Stimulated activated naive B cell treated with anti-CD40 and anti-IgM and Interleukin-4, amounts not matched to agents 10 μg/mL and 1 μg/mL and 100 μg/mL, for 72 hours (primary cell): Measurements from ENCODE around the gene PROZ.
A peak's percentile ranks its signal among the peaks of the same experiment; 100 is the strongest.

Experiments used
- ATAC-seq, 2 donors: fragments of 150-1000 bp; cut with Tn5 transposase; replicated peaks; 2 replicates each; pipeline ENCODE4 v1.10.0; 2021; ENCODE audit warnings: moderate library complexity in 1 of 2
- DNase-seq: peaks from one replicate; pipeline ENCODE4 v3.0.0; 2021
- H3K27ac Mint-ChIP-seq: one replicate; pipeline ENCODE4 v1.8.0; 2022; ENCODE audit warnings: mild to moderate bottlenecking, mixed read lengths
- H3K27me3 Mint-ChIP-seq, 2 donors: one replicate each; pipeline ENCODE4 v1.8.0; 2022; ENCODE audit warnings: mixed read lengths in 2 of 2
- H3K36me3 Mint-ChIP-seq, 2 donors: one replicate each; pipeline ENCODE4 v1.8.0; 2022; ENCODE audit warnings: mixed read lengths in 2 of 2, mild to moderate bottlenecking in 1 of 2
- H3K4me1 Mint-ChIP-seq, 2 donors: one replicate each; pipeline ENCODE4 v1.8.0; 2022; ENCODE audit warnings: mixed read lengths in 2 of 2, mild to moderate bottlenecking in 1 of 2
- H3K4me3 Mint-ChIP-seq, 2 donors: one replicate each; pipeline ENCODE4 v1.8.0; 2022; ENCODE audit warnings: mild to moderate bottlenecking in 2 of 2, mixed read lengths in 2 of 2, moderate library complexity in 1 of 2
- H3K9me3 Mint-ChIP-seq, 2 donors: one replicate each; pipeline ENCODE4 v1.8.0; 2022; ENCODE audit warnings: mixed read lengths in 2 of 2, mild to moderate bottlenecking in 1 of 2

Gene PROZ

DNA sequence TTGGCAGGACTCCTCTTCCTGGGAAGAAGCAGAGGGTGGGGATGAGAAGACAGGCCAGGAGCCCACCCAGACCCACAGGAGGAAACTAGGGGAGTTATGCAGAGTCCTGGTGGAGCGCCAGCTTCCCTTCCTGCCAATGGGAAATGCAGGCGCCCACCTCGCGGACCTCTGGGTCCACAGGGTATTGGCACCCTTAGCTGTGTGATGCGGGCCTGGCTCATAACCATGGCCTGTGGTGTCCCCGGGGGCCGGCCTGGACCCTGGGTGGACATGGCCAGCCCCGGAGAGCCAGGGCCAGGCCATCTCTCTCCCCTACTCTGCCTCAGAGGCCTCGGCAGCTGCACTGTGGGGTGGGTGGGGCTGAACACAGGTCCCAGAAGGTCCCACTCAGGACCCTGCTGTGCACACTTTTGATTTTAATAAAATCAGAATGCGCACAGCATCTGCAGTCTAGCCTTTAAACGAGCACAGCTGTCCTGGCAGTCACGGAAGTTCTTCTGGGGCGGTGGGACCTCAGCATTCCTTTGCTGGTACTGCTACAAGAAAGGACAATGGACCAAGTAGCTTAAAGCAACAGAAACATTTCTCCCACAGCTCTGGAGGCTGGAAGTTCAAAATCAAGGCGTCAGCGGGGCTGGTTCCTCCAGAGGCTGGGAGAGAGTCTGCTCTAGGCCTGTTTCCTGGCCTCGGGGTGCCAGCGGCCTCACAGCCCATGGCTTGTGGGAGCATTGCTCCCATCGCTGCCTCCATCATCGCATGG is 34.1 kb upstream of the PROZ start:
- H3K36me3 Mint-ChIP-seq: no peaks in the 10 kb centered on the region
- H3K4me1 Mint-ChIP-seq: peaks cover 1 to 4% of the 10 kb centered on the region in 2 donors
- no peaks in the 10 kb centered on the region for H3K9me3 Mint-ChIP-seq
- ATAC-seq: no peak
- DNase-seq: no peak
- no peak overlapping the region for H3K4me3 Mint-ChIP-seq
- H3K27ac Mint-ChIP-seq: no peak overlapping the region
- peaks cover 39 to 40% of the 10 kb centered on the region in 2 donors for H3K27me3 Mint-ChIP-seq

DNA sequence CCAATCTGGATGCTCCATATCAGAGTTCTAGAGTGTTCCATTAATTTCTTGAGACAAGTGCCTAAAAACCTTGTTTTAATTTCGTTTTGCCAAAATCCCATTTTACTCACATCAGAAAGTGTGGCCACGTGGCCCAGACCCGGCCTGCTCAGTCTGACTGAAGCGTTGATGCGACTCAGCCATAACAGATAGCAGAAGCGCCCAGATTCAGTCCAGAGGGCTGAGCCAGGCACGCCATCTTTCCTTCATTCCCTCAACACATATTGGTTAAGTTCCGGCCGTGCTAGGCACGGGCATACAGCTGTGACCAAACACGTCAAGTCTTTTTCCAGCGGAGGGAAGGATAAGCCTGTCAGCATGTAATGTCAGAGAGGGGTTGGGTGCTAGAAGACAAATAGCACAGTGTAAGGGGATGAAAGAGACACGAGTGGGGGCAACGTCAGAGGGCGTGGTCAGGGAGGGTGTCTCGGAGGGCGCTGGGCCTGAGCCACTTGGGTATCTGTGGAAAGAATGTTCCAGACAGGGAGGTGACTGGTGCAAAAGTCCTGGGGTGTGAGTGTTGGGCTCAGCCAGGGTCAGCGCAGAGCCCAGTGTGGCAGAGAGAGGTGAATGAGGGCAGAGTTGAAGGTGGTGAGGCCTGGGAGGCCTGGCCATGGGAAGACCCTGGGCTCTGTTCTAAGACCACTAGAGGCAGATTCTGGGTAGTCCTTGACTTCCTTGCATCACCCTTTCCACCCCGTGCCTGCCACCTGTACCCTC is 32.8 kb upstream of the PROZ start:
- Mint-ChIP-seq H3K27ac (no peak overlapping the region), H3K4me1 (peaks cover 1 to 8% of the 10 kb centered on the region in 2 donors), H3K9me3 (no peaks in the 10 kb centered on the region), H3K4me3 (no peak overlapping the region), H3K36me3 (no peaks in the 10 kb centered on the region), H3K27me3 (peaks cover 45 to 49% of the 10 kb centered on the region in 2 donors)
- DNase-seq: no peak
- ATAC-seq: no peak

DNA sequence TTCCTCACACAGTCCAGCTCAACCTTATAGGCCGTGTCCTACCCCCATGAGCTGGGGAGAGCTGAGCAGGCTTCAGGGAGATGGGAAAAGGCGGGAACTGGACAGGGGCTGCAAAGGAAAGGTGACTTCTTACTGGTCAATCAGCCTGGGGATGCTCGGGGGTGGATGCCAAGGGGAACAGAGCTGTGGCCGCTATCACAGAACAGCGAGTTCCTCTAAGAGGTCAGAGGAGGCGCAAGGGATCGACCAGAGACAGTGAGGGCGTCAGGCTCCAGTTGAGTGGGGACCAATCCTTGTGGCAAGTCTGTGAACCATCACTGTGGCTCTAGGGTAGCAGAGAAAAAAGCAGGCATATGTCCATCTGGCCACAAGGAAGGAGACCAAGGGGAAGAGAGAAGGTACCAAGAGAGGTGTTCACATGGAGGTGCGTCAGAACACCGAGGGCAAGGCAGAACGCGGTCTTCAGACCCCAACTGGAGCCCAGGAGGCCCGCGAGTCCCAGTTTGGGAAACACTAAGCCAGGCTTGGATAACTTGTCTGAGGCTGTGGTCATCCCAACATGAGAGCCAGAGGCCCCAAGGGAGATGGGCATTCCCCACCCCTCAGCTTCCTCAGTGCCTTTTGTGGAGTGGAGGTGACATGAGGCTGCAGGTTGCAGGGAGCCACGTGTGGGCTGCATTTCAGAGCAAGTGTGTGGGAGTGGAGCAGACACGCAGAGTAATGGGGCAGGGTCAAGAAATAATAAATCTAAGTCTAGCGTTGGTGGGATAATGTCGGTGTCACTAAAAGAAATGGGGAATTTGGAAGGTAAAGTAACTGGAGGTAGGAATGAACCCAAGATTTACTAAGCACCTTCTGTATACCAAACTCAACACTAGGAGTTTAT is 31.9 kb upstream of the PROZ start:
- Mint-ChIP-seq H3K27ac (no peak overlapping the region), H3K9me3 (no peaks in the 10 kb centered on the region), H3K27me3 (peaks cover 45 to 52% of the 10 kb centered on the region in 2 donors)

DNA sequence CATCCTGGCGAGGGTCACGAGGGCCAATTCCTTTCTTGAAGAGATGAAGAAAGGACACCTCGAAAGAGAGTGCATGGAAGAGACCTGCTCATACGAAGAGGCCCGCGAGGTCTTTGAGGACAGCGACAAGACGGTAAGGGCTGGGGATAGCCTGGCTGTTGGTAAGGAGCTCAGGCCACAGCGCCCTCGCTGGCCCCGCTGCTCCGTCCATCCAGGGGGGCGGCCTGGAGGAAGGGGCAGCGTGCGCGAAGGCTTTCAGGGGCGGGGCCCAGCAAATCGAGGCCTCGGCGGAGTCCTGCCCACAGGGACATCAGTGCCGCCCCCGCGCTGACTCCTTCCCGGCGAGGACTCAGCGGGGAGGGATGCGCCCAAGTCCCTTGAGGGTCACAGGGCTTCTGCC is 29.0 kb upstream of the PROZ start:
- Mint-ChIP-seq H3K4me1 (peaks cover 1 to 8% of the 10 kb centered on the region in 2 donors), H3K27ac (no peak overlapping the region), H3K4me3 (peak overlapping the region in 1 of 2 donors; percentile 75), H3K36me3 (no peaks in the 10 kb centered on the region), H3K27me3 (peaks cover 39 to 58% of the 10 kb centered on the region in 2 donors), H3K9me3 (no peaks in the 10 kb centered on the region)
- DNase-seq (no peak), ATAC-seq (no peak)

More for the DNA sequence above, 31.9 kb upstream of the PROZ start:
- Mint-ChIP-seq H3K4me3 (no peak overlapping the region), H3K36me3 (no peaks in the 10 kb centered on the region), H3K4me1 (peaks cover 1 to 8% of the 10 kb centered on the region in 2 donors)
- DNase-seq (no peak), ATAC-seq (no peak)

- peak; percentile 51 to 72 for ATAC-seq
- peak overlapping the region; percentile 50 to 75 for H3K4me3 Mint-ChIP-seq
- peaks cover 39 to 58% of the 10 kb centered on the region in 2 donors for H3K27me3 Mint-ChIP-seq
- H3K27ac Mint-ChIP-seq: no peak overlapping the region
- no peak for DNase-seq
- peaks cover 1 to 8% of the 10 kb centered on the region in 2 donors for H3K4me1 Mint-ChIP-seq
- no peaks in the 10 kb centered on the region for H3K36me3 Mint-ChIP-seq
- no peaks in the 10 kb centered on the region for H3K9me3 Mint-ChIP-seq
Observed at GRCh38 chr13:113129921-113130750, 28.3 kb upstream of the PROZ start.

GRCh38 chr13:113135281-113135760 is 23.1 kb upstream of the PROZ start:
- DNase-seq (no peak), ATAC-seq (no peak)
- Mint-ChIP-seq H3K9me3 (no peaks in the 10 kb centered on the region), H3K36me3 (no peaks in the 10 kb centered on the region), H3K27ac (no peak overlapping the region), H3K4me3 (no peak overlapping the region), H3K27me3 (peaks cover 4 to 28% of the 10 kb centered on the region in 2 donors), H3K4me1 (no peaks in the 10 kb centered on the region)

GRCh38 chr13:113137691-113138298 is 20.7 kb upstream of the PROZ start:
- no peaks in the 10 kb centered on the region for H3K9me3 Mint-ChIP-seq
- no peaks in the 10 kb centered on the region for H3K4me1 Mint-ChIP-seq
- ATAC-seq (no peak), DNase-seq (no peak)
- peaks cover 4 to 28% of the 10 kb centered on the region in 2 donors for H3K27me3 Mint-ChIP-seq
- no peak overlapping the region for H3K27ac Mint-ChIP-seq
- H3K36me3 Mint-ChIP-seq: no peaks in the 10 kb centered on the region
- no peak overlapping the region for H3K4me3 Mint-ChIP-seq

DNA sequence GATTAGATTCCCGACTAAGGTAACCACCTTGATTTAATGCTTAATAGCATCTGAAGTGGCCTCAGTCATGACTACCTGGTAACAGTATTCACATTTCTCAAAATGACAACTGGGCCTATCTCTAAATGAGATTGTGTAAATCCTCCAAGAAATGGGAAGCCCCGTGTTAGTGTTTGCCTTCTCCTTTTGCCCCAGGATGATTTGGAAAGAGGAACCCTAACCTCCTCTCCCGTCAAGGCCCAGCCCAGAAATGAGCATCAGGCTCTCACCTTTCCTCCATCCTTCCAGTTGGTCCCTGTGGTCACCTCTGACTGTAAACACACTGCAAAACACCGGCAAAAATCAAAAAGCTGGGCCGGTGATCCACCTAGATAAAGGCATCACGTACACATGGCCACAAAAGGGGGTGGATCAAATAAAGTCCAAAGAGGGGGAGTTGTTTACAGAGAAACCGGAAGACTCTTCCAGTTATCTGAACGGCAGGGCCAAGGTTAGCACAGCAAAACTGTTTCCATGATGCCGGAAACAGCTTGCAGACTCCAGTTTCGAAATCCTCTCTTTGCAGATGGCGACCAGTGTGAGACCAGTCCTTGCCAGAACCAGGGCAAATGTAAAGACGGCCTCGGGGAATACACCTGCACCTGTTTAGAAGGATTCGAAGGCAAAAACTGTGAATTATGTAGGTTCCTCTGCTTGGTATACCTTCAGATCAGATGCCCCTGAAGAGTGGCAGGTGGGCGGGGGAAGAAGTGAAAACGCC is 19.5 kb upstream of the PROZ start:
- ATAC-seq: no peak
- Mint-ChIP-seq H3K4me3 (no peak overlapping the region), H3K27me3 (peaks cover 4 to 21% of the 10 kb centered on the region in 2 donors), H3K4me1 (no peaks in the 10 kb centered on the region), H3K27ac (no peak overlapping the region), H3K9me3 (no peaks in the 10 kb centered on the region), H3K36me3 (no peaks in the 10 kb centered on the region)
- DNase-seq: no peak

DNA sequence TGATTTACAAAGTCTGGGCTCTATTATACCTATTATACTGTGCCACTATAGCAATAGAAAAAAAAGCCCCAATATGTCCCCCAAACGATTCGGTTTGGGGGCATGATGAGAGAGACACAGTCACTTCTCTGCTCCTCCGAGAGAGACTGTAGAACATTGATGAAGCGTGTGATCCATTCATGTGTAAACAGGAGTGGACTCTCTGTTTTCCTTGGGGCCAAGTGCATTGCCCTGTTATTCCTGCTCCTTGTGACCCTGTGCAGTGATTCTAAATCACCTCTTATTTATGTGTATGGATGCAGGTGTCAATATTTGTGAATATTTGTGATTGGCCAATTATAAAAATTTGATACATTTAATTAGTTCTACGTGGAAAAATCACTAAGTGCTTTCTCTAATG is 18.9 kb upstream of the PROZ start:
- H3K4me3 Mint-ChIP-seq: no peak overlapping the region
- no peak for DNase-seq
- no peak overlapping the region for H3K27ac Mint-ChIP-seq
- no peaks in the 10 kb centered on the region for H3K4me1 Mint-ChIP-seq
- peaks cover 4 to 21% of the 10 kb centered on the region in 2 donors for H3K27me3 Mint-ChIP-seq
- H3K9me3 Mint-ChIP-seq: no peaks in the 10 kb centered on the region
- ATAC-seq: no peak
- no peaks in the 10 kb centered on the region for H3K36me3 Mint-ChIP-seq

DNA sequence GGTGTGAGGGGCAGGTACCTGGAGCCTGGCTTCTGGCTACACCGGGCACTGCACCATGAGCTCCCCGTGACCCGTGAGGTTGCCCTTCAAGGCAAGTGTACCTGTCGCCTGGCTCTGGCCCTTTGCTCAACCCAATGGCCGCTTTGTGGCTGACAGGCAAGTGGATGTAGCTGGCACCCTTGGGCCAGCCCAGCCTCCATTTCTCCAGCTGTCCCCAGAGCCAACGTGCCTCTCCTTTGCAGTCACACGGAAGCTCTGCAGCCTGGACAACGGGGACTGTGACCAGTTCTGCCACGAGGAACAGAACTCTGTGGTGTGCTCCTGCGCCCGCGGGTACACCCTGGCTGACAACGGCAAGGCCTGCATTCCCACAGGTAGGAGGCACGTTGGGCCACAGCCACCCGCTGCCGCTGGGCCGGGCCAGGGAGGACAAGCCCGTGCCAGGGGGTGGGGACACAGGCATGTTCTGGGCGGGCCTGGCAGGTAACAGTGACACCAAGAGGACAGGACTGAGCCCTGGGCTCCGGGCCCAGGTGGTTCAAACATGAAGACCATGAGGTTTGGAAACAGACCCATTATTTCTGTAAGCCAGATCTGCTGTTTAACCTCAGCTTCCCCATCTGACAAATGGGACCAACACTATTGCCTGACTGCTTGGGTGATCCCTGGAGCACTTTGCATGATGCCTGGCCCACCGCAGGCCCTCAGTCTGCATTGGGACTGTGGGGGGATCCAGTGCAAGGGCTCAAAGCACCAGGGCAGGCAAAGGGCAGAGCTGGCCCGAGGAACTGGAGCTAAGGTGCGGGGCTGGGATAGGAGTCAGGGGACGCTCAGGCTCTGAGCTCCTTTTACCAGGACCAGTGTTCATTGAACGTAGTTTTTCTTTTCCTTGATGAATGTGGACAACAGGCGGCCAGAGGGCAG is 17.5 kb upstream of the PROZ start:
- H3K27ac Mint-ChIP-seq: no peak overlapping the region

DNA sequence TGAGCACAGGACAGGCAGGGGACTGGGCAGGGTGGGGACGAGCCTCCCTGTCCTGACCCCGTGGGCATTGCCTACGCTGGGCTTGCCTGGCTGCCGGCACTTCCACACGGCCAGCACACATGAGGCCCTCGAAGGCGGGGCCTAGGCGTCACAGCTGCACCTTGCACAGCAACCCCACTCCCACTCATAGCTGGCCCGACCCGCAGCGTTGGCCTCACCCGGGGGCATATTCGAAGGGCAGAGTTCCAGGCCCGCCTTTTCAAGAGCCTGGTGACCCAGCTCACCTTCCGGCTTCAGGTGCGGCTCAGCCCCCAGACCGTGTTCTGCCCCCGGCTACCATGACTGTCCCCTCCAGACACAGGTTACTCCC is 16.9 kb upstream of the PROZ start:
- peaks cover 12 to 21% of the 10 kb centered on the region in 2 donors for H3K27me3 Mint-ChIP-seq
- H3K4me1 Mint-ChIP-seq: peaks cover 0 to 4% of the 10 kb centered on the region in 2 donors
- no peak for ATAC-seq
- no peak for DNase-seq
- no peaks in the 10 kb centered on the region for H3K36me3 Mint-ChIP-seq
- no peak overlapping the region for H3K4me3 Mint-ChIP-seq
- H3K27ac Mint-ChIP-seq: no peak overlapping the region
- no peaks in the 10 kb centered on the region for H3K9me3 Mint-ChIP-seq

More for the DNA sequence above, 17.5 kb upstream of the PROZ start:
- DNase-seq: no peak
- Mint-ChIP-seq H3K4me3 (no peak overlapping the region), H3K27me3 (peaks cover 10 to 21% of the 10 kb centered on the region in 2 donors), H3K9me3 (no peaks in the 10 kb centered on the region), H3K36me3 (no peaks in the 10 kb centered on the region), H3K4me1 (peaks cover 0 to 3% of the 10 kb centered on the region in 2 donors)
- no peak for ATAC-seq

- no peaks in the 10 kb centered on the region for H3K9me3 Mint-ChIP-seq
- no peaks in the 10 kb centered on the region for H3K36me3 Mint-ChIP-seq
- DNase-seq (no peak), ATAC-seq (no peak)
- peak overlapping the region; percentile 69 for H3K27ac Mint-ChIP-seq
- H3K4me3 Mint-ChIP-seq: no peak overlapping the region
- H3K4me1 Mint-ChIP-seq: peaks cover 0 to 4% of the 10 kb centered on the region in 2 donors
- H3K27me3 Mint-ChIP-seq: peaks cover 17 to 27% of the 10 kb centered on the region in 2 donors
Observed at GRCh38 chr13:113142876-113143275, 15.6 kb upstream of the PROZ start.
